ENCODE results near the gene GNA14.

DNA sequence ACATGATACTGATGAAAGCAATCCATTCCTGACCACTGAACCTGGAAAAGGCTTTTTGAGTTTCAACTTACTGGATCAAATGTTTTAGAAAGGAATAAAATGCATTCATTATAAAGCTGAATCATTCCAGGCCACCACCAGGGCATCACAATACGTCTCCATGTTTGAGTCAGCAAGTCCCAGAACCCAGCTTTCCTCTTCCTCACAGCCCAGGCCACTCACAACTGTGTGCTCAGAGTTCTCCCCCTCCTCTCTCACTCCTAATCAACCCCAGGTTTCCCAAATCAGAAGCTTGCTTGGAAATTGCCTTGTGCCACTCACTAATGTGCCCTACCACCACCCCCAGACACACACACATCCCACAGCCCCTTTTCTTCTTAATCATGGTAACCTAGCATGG lies 91.7 kb downstream of the GNA14 start:
- no peak for TF ChIP-seq ZFX (IDR thresholded peaks at IDR 0.05)
- no peak for TF ChIP-seq POLR2A (IDR thresholded peaks at IDR 0.05; ENCODE audit: borderline replicate concordance, extremely low read depth, insufficient read depth, insufficient read length)
- TF ChIP-seq ELF1 (IDR thresholded peaks at IDR 0.05; ENCODE audit: borderline replicate concordance, low read depth) = no peak
- TF ChIP-seq, protein P1, sequence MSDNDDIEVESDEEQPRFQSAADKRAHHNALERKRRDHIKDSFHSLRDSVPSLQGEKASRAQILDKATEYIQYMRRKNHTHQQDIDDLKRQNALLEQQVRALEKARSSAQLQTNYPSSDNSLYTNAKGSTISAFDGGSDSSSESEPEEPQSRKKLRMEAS (IDR thresholded peaks at IDR 0.05) = no peak
- TF ChIP-seq RAD21 (IDR thresholded peaks at IDR 0.05; ENCODE audit: low read depth) = no peak
- no peak for TF ChIP-seq POLR2AphosphoS5 (IDR thresholded peaks at IDR 0.05; ENCODE audit: low read depth, low read length)
- TF ChIP-seq YY1 (IDR thresholded peaks at IDR 0.05; ENCODE audit: extremely low read depth, insufficient replicate concordance, low read depth, low read length) = no peak
- TF ChIP-seq, protein P2, sequence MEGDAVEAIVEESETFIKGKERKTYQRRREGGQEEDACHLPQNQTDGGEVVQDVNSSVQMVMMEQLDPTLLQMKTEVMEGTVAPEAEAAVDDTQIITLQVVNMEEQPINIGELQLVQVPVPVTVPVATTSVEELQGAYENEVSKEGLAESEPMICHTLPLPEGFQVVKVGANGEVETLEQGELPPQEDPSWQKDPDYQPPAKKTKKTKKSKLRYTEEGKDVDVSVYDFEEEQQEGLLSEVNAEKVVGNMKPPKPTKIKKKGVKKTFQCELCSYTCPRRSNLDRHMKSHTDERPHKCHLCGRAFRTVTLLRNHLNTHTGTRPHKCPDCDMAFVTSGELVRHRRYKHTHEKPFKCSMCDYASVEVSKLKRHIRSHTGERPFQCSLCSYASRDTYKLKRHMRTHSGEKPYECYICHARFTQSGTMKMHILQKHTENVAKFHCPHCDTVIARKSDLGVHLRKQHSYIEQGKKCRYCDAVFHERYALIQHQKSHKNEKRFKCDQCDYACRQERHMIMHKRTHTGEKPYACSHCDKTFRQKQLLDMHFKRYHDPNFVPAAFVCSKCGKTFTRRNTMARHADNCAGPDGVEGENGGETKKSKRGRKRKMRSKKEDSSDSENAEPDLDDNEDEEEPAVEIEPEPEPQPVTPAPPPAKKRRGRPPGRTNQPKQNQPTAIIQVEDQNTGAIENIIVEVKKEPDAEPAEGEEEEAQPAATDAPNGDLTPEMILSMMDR (IDR thresholded peaks at IDR 0.05 in 2 of 3, conservative IDR thresholded peaks at IDR 0.05 in 1 of 3; ENCODE audit: borderline replicate concordance in 1 of 3, insufficient read depth in 1 of 3, low read depth in 2 of 3, low read length in 2 of 3) = no peak
- no peak for TF ChIP-seq CEBPB (IDR thresholded peaks at IDR 0.05; ENCODE audit: low read depth)
- no peak for TF ChIP-seq SIN3A (IDR thresholded peaks at IDR 0.05; ENCODE audit: low read depth)
- no peak for TF ChIP-seq EZH2phosphoT487 (IDR thresholded peaks at IDR 0.05; ENCODE audit: borderline replicate concordance)
- TF ChIP-seq TCF7L2 (IDR thresholded peaks at IDR 0.05; ENCODE audit: borderline replicate concordance, extremely low read depth, insufficient read depth, insufficient read length) = no peak
- TF ChIP-seq, protein P3, sequence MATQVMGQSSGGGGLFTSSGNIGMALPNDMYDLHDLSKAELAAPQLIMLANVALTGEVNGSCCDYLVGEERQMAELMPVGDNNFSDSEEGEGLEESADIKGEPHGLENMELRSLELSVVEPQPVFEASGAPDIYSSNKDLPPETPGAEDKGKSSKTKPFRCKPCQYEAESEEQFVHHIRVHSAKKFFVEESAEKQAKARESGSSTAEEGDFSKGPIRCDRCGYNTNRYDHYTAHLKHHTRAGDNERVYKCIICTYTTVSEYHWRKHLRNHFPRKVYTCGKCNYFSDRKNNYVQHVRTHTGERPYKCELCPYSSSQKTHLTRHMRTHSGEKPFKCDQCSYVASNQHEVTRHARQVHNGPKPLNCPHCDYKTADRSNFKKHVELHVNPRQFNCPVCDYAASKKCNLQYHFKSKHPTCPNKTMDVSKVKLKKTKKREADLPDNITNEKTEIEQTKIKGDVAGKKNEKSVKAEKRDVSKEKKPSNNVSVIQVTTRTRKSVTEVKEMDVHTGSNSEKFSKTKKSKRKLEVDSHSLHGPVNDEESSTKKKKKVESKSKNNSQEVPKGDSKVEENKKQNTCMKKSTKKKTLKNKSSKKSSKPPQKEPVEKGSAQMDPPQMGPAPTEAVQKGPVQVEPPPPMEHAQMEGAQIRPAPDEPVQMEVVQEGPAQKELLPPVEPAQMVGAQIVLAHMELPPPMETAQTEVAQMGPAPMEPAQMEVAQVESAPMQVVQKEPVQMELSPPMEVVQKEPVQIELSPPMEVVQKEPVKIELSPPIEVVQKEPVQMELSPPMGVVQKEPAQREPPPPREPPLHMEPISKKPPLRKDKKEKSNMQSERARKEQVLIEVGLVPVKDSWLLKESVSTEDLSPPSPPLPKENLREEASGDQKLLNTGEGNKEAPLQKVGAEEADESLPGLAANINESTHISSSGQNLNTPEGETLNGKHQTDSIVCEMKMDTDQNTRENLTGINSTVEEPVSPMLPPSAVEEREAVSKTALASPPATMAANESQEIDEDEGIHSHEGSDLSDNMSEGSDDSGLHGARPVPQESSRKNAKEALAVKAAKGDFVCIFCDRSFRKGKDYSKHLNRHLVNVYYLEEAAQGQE (IDR thresholded peaks at IDR 0.05; ENCODE audit: low read depth) = no peak
